ENCODE data around the gene EIF4G2.

DNA sequence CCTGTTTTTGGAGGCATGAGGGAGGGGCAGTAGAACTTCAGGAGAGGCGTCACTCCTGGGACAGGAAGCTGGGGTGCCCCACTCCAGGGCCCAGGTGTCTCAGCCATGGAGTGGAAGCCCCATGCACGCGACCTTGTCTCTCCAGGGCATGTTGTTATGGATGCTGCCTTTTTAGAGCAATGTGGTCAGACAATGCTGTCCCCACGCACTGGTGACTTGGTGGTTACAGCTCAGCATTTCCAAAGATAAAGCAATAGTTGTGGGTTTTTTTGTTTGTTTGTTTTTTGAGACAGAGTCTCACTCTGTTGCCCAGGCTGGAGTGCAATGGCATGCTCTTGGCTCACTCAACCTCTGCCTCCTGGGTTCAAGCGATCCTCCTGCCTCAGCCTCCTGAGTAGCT, 22.3 kb downstream of the EIF4G2 start:
- TF ChIP-seq EZH2 (IDR thresholded peaks at IDR 0.05; ENCODE audit: low read depth, unreplicated experiment) (no peak), CREB1 (CRISPR knock-in tag; IDR thresholded peaks at IDR 0.05; ENCODE audit: low read depth) (no peak), POLR2AphosphoS5 (IDR thresholded peaks at IDR 0.05; ENCODE audit: low read depth) (no peak), EZH2phosphoT487 (IDR thresholded peaks at IDR 0.05; ENCODE audit: unreplicated experiment) (no peak), ETS1 (IDR thresholded peaks at IDR 0.05) (no peak)
- TF ChIP-seq, protein P1, sequence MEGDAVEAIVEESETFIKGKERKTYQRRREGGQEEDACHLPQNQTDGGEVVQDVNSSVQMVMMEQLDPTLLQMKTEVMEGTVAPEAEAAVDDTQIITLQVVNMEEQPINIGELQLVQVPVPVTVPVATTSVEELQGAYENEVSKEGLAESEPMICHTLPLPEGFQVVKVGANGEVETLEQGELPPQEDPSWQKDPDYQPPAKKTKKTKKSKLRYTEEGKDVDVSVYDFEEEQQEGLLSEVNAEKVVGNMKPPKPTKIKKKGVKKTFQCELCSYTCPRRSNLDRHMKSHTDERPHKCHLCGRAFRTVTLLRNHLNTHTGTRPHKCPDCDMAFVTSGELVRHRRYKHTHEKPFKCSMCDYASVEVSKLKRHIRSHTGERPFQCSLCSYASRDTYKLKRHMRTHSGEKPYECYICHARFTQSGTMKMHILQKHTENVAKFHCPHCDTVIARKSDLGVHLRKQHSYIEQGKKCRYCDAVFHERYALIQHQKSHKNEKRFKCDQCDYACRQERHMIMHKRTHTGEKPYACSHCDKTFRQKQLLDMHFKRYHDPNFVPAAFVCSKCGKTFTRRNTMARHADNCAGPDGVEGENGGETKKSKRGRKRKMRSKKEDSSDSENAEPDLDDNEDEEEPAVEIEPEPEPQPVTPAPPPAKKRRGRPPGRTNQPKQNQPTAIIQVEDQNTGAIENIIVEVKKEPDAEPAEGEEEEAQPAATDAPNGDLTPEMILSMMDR (conservative IDR thresholded peaks at IDR 0.05; ENCODE audit: low read depth in 2 of 2): no peak
- TF ChIP-seq, protein P2, sequence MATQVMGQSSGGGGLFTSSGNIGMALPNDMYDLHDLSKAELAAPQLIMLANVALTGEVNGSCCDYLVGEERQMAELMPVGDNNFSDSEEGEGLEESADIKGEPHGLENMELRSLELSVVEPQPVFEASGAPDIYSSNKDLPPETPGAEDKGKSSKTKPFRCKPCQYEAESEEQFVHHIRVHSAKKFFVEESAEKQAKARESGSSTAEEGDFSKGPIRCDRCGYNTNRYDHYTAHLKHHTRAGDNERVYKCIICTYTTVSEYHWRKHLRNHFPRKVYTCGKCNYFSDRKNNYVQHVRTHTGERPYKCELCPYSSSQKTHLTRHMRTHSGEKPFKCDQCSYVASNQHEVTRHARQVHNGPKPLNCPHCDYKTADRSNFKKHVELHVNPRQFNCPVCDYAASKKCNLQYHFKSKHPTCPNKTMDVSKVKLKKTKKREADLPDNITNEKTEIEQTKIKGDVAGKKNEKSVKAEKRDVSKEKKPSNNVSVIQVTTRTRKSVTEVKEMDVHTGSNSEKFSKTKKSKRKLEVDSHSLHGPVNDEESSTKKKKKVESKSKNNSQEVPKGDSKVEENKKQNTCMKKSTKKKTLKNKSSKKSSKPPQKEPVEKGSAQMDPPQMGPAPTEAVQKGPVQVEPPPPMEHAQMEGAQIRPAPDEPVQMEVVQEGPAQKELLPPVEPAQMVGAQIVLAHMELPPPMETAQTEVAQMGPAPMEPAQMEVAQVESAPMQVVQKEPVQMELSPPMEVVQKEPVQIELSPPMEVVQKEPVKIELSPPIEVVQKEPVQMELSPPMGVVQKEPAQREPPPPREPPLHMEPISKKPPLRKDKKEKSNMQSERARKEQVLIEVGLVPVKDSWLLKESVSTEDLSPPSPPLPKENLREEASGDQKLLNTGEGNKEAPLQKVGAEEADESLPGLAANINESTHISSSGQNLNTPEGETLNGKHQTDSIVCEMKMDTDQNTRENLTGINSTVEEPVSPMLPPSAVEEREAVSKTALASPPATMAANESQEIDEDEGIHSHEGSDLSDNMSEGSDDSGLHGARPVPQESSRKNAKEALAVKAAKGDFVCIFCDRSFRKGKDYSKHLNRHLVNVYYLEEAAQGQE (IDR thresholded peaks at IDR 0.05; ENCODE audit: unreplicated experiment): no peak

All from GM23338 (cell line).